DND-41 (cell line): ENCODE measurements around the gene PRR23E.

Experiments used
- ATAC-seq: fragments of 200-7000 bp; cut with Tn5 transposase; 3 replicates; pipeline ENCODE4 v1.9.1; 2021; ENCODE audit warnings: low read depth; ENCODE audit not compliant: insufficient read depth
- DNase-seq: peaks from one replicate; pipeline ENCODE4 v3.0.0-alpha.2; 2020
- H2AFZ ChIP-seq: 2 replicates; pipeline ENCODE4 v1.6.0; 2012; ENCODE audit warnings: low read depth, low read length
- H3K27ac ChIP-seq: 2 replicates; pipeline ENCODE4 v1.5.1; 2012; ENCODE audit warnings: low read length, inconsistent platforms
- H3K27me3 ChIP-seq: fragments of 200-600 bp; sonication (generic); 2 replicates; pipeline ENCODE4 v1.6.0; 2012; ENCODE audit warnings: low read length, mild to moderate bottlenecking, inconsistent platforms; ENCODE audit not compliant: insufficient read depth, poor library complexity
- H3K36me3 ChIP-seq: 2 replicates; pipeline ENCODE4 v1.5.1; 2012; ENCODE audit warnings: low read length, inconsistent platforms; ENCODE audit not compliant: insufficient read depth
- H3K4me1 ChIP-seq: 2 replicates; pipeline ENCODE4 v1.5.1; 2012; ENCODE audit warnings: mild to moderate bottlenecking, low read length; ENCODE audit not compliant: insufficient read depth
- H3K4me2 ChIP-seq: 2 replicates; pipeline ENCODE4 v1.6.0; 2012; ENCODE audit warnings: mild to moderate bottlenecking, moderate library complexity, low read length, inconsistent platforms; ENCODE audit not compliant: insufficient read depth
- H3K4me3 ChIP-seq, 2 experiments: fragments of 200-600 bp in 1 of 2; shearing (Covaris generic) in 1 of 2; 2 replicates each; pipeline ENCODE4 v1.5.1; 2012 to 2016; ENCODE audit warnings: inconsistent platforms in 2 of 2, low read length in 2 of 2, mild to moderate bottlenecking in 2 of 2, low read depth in 1 of 2, moderate library complexity in 1 of 2
- H3K79me2 ChIP-seq: 2 replicates; pipeline ENCODE4 v1.6.0; 2012; ENCODE audit warnings: low read length, inconsistent platforms; ENCODE audit not compliant: insufficient read depth
- H3K9ac ChIP-seq: 2 replicates; pipeline ENCODE4 v1.6.0; 2012; ENCODE audit warnings: low read depth, mild to moderate bottlenecking, inconsistent platforms, low read length, moderate library complexity
- H3K9me3 ChIP-seq: 2 replicates; pipeline ENCODE4 v1.5.1; 2012; ENCODE audit warnings: low read length, moderate library complexity, mild to moderate bottlenecking, inconsistent platforms; ENCODE audit not compliant: insufficient read depth, severe bottlenecking
- H4K20me1 ChIP-seq: 2 replicates; pipeline ENCODE4 v1.6.0; 2012; ENCODE audit warnings: low read length; ENCODE audit not compliant: insufficient read depth
- CTCF ChIP-seq: IDR thresholded peaks from 2 replicates; pipeline ENCODE4 v1.5.1; 2012; ENCODE audit warnings: borderline replicate concordance, low read length, moderate library complexity, mild to moderate bottlenecking; ENCODE audit not compliant: poor library complexity, severe bottlenecking; ENCODE audit errors: extremely low read depth
- EZH2 ChIP-seq: IDR thresholded peaks from 3 replicates; pipeline ENCODE4 v1.6.1; 2012; ENCODE audit warnings: borderline replicate concordance, low read depth, mild to moderate bottlenecking, moderate library complexity, low read length, inconsistent platforms; ENCODE audit not compliant: severe bottlenecking

Gene PRR23E

GRCh38 chr3:127235706-127236105 is 42.8 kb downstream of the PRR23E start:
- H3K27ac ChIP-seq = no peak overlapping the region
- H4K20me1 ChIP-seq = no peaks in the 10 kb centered on the region
- H3K9me3 ChIP-seq = no peaks in the 10 kb centered on the region
- H3K4me1 ChIP-seq = no peaks in the 10 kb centered on the region
- no peak overlapping the region for H3K9ac ChIP-seq
- no peak for TF ChIP-seq CTCF
- ATAC-seq (no peak), DNase-seq (no peak)
- H2AFZ ChIP-seq = no peak overlapping the region
- H3K4me2 ChIP-seq = no peak overlapping the region
- H3K36me3 ChIP-seq = no peaks in the 10 kb centered on the region
- no peak overlapping the region for H3K4me3 ChIP-seq
- no peaks in the 10 kb centered on the region for H3K79me2 ChIP-seq
- H3K27me3 ChIP-seq = no peaks in the 10 kb centered on the region

DNA sequence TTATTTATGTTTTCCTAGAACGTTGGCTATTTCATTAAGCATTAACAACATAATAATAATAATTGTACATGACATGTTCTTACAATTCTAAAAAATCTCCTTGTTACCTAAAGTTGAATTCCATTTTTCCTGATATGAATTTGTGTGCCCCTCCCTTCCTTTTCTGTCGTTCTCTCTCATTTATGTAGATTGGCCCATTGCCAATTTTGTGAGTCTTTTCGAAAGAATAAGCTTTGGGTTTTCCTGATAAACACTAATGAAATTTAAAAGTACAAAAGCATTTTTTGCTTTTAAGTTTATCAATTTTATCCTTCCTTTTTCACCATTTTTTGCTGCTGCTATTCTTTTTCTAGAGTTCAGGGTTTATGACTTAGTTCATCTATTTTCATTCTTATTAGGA is 44.9 kb downstream of the PRR23E start:
- Histone ChIP-seq H3K4me2 (no peak overlapping the region), H3K9me3 (peaks cover 12% of the 10 kb centered on the region), H3K4me1 (no peaks in the 10 kb centered on the region), H3K79me2 (no peaks in the 10 kb centered on the region), H3K27me3 (no peaks in the 10 kb centered on the region), H3K4me3 (no peak overlapping the region), H3K36me3 (no peaks in the 10 kb centered on the region), H3K27ac (no peak overlapping the region), H3K9ac (no peak overlapping the region), H4K20me1 (no peaks in the 10 kb centered on the region), H2AFZ (no peak overlapping the region)
- no peak for TF ChIP-seq CTCF
- TF ChIP-seq EZH2 = no peak
- ATAC-seq (no peak), DNase-seq (no peak)

DNA sequence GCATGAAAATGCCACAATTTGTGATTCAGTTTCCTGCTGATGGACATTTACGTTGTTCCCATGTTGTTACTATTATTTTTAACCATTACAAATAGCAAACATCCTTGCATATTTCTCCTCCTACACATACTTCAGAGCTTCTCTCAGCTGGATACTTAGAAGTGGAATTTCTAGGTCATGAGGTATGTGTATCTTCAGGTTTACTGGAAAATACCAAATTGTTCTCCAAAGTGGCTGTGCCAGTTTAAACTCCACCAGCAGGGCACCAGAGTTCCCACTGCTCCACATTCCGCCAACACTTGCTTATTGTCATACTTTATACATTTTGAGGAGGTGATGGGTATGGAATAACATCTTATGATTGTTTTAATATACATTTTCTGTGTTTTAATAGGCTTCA is 45.7 kb downstream of the PRR23E start:
- no peak for DNase-seq
- Histone ChIP-seq H3K4me3 (no peak overlapping the region), H3K4me1 (no peaks in the 10 kb centered on the region), H3K9ac (no peak overlapping the region), H3K36me3 (no peaks in the 10 kb centered on the region), H3K4me2 (no peak overlapping the region), H4K20me1 (no peaks in the 10 kb centered on the region), H3K27me3 (no peaks in the 10 kb centered on the region), H2AFZ (no peak overlapping the region), H3K27ac (no peak overlapping the region), H3K9me3 (peaks cover 15% of the 10 kb centered on the region), H3K79me2 (no peaks in the 10 kb centered on the region)
- TF ChIP-seq EZH2 = no peak
- TF ChIP-seq CTCF = no peak
- no peak for ATAC-seq

GRCh38 chr3:127247292-127247691 is 54.4 kb downstream of the PRR23E start:
- H3K9me3 ChIP-seq = peaks cover 63% of the 10 kb centered on the region
- no peak overlapping the region for H3K27ac ChIP-seq
- no peak overlapping the region for H3K9ac ChIP-seq
- H3K27me3 ChIP-seq = no peaks in the 10 kb centered on the region
- H3K36me3 ChIP-seq = no peaks in the 10 kb centered on the region
- no peak overlapping the region for H3K4me2 ChIP-seq
- ATAC-seq = no peak
- TF ChIP-seq EZH2 (no peak), CTCF (no peak)
- DNase-seq = no peak
- H2AFZ ChIP-seq = no peak overlapping the region
- H3K79me2 ChIP-seq = no peaks in the 10 kb centered on the region
- no peaks in the 10 kb centered on the region for H3K4me1 ChIP-seq
- no peaks in the 10 kb centered on the region for H4K20me1 ChIP-seq
- no peak overlapping the region for H3K4me3 ChIP-seq
